NCI-H2227 treated with DMSO at 0.1 percent for 48 hours (cell line): ENCODE measurements around the gene MIA3.
"Not testable (repeated sequence)": the region's sequence is repeated elsewhere in the genome, so short reads cannot be mapped to it uniquely, and the experiment has no call there.

Experiments
- DNase-seq: peaks from one replicate; lab custom pipeline; 2025; lab: John Stamatoyannopoulos, UW

MIA3 gene, protein sequence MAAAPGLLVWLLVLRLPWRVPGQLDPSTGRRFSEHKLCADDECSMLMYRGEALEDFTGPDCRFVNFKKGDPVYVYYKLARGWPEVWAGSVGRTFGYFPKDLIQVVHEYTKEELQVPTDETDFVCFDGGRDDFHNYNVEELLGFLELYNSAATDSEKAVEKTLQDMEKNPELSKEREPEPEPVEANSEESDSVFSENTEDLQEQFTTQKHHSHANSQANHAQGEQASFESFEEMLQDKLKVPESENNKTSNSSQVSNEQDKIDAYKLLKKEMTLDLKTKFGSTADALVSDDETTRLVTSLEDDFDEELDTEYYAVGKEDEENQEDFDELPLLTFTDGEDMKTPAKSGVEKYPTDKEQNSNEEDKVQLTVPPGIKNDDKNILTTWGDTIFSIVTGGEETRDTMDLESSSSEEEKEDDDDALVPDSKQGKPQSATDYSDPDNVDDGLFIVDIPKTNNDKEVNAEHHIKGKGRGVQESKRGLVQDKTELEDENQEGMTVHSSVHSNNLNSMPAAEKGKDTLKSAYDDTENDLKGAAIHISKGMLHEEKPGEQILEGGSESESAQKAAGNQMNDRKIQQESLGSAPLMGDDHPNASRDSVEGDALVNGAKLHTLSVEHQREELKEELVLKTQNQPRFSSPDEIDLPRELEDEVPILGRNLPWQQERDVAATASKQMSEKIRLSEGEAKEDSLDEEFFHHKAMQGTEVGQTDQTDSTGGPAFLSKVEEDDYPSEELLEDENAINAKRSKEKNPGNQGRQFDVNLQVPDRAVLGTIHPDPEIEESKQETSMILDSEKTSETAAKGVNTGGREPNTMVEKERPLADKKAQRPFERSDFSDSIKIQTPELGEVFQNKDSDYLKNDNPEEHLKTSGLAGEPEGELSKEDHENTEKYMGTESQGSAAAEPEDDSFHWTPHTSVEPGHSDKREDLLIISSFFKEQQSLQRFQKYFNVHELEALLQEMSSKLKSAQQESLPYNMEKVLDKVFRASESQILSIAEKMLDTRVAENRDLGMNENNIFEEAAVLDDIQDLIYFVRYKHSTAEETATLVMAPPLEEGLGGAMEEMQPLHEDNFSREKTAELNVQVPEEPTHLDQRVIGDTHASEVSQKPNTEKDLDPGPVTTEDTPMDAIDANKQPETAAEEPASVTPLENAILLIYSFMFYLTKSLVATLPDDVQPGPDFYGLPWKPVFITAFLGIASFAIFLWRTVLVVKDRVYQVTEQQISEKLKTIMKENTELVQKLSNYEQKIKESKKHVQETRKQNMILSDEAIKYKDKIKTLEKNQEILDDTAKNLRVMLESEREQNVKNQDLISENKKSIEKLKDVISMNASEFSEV (N-terminal part only)

DNA sequence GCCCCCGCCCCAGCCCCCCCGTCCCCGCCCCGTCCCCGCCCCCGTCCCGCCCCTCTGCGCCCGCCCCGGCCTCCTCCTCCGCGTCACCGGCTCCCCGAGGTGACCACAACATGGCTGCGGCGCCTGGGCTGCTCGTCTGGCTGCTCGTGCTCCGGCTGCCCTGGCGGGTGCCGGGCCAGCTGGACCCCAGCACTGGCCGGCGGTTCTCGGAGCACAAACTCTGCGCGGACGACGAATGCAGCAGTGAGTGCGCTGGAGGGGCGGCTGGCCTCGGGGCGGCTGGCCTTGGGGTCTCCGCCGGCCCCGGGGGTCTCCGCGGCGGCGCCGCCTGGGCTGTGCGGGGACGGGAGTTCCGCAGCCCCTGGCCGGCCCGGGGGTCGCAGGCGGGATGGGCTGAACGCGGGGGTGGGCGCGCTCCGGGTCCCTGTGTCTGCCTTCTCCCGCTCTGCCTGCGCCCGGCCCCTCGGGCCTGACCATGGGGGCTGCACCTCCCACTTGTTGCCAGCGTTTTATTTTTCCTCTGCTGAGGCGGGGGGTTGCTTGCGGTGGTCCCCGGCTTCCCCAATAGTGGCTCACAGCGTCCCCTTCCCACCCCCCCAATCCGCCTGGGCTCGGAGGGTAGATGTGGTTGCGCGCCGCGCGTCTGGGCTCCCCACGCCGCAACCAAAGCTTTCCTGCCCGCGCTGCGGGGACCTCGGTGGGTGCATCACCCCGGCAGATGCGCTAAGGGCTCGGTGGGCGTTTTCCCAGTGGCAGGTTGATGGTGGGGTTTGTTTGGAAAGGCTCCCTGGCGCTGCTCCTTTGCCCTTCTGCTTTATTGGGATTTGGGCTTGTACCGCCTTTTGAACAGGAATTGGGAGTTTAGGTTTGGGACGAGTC, at the start of gene MIA3:
Gene MIA3 (plus strand): TSS at position 97 of the 879 bp plus-strand sequence. CDS start 14 bp downstream, at position 111.
- no peak for DNase-seq

DNA sequence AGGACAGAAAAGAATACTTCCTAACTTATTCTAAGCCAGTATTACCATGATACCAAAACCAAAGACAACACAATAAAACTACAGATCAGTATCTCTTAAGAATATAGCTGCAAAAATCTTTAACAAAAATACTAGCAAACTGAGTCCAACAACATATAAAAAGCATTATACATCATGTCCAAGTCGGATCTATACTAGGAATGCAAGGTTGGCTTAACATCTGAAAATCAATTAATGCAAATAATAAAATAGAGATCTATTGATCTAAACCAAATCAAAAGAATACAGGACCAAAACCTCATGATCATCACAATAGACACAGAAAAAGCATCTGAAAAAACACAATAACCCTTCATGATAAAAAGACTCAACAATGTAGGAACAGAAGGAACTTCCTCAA, 47.1 kb upstream of the MIA3 start:
- DNase-seq = no peak

DNA sequence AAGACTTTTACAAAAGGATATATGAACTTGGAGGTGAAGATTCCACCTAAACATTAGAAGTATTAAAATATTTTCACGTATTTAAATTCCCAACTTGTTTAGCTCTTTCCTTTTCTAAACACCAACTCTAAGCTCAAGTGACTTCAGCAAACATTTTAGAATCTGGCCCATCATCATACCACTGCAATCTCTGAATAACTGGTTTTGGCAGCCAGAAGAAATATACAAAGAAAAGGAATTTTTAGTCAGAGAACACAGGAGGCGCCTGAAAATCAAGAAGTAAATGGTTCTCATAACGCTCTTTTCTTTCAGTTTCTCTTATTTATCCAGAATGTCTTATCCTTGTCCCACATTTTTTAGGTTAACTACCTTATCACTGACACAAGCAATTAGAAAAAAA, 38.6 kb upstream of the MIA3 start:
- DNase-seq = no peak

DNA sequence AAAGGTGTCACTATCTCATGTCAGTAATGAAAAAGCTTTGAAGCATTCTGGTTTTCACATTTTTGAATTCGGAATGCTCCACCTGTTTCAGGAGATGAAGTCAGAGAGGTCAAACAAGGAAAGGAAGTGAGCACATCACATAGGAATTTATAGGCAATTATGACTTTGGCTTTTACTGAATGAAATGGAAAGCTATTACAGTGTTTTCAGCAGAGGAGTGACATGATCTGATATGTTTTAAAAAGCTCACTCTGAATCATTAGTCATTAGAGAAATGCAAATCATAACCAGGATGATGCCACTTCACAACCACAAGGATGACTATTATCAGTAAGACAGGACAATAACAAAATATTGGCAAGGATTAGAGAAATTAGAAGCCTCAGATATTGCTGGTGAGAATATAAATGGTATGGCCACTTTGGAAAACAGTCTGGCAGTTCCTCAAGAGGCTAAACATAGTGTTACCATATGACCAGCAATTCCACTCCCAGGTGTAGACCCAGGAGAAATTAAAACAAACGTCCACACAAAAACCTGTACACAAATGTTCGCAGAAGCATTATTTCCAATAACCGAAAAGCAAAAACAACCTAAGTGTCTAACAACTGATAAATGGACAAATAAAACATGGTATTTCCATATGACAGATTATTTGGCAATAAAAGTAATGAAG, 35.7 kb upstream of the MIA3 start:
- DNase-seq = no peak

DNA sequence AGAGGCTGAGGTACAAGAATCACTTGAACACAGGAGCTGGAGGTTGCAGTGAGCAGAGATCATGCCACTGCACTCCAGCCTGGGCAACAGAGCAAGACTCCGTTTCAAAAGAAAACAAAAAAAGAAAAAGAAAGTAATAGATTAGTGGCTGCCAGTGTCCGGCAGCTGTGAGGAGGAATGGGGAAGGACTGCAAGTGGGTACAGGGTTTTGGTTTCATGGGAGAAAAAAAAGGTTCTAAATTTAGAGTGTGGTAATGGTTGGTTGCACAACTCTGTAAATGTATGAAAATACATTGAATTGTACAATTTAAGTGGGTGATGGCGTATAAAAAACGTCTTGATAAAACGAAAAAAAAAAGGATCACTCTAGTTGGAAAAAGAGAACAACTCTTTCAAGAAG, 34.8 kb upstream of the MIA3 start:
- DNase-seq = no peak

DNA sequence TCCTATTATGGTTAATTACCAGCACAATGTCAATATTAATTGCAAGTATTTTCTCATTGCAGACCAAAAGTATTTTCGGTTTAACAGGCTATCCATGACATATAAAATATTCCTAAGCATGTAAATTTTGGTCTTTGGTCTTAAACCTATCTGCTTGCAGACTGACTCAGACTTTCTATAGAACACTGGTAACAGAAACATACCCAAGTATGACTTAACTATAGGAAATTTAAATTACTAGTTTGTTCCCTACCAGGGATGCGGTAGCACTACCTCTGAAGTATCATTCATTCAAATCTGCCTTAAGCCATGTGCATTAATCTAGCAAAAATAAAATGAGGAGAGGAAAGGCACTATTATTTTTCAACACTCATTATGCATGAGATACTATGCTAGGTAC, 31.1 kb upstream of the MIA3 start:
- no peak for DNase-seq

DNA sequence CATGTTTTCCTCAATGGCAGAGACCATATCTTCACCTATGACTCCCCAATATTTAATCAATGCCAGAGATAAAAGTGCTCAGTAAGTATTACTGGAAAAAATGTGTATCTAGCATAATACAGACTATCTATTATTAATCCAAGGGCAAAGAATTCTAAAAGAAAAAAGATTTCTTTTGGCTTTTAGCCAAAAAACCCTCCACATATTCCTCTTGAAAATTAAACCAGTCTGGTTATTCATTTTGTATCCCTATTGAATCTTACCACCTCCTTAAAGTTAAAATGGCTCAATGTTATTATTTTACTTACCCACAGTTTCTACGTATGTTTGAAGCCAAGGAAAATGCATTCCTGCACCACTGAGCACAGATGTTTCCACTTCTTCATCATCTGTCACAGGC, 29.8 kb upstream of the MIA3 start:
- DNase-seq = no peak

DNA sequence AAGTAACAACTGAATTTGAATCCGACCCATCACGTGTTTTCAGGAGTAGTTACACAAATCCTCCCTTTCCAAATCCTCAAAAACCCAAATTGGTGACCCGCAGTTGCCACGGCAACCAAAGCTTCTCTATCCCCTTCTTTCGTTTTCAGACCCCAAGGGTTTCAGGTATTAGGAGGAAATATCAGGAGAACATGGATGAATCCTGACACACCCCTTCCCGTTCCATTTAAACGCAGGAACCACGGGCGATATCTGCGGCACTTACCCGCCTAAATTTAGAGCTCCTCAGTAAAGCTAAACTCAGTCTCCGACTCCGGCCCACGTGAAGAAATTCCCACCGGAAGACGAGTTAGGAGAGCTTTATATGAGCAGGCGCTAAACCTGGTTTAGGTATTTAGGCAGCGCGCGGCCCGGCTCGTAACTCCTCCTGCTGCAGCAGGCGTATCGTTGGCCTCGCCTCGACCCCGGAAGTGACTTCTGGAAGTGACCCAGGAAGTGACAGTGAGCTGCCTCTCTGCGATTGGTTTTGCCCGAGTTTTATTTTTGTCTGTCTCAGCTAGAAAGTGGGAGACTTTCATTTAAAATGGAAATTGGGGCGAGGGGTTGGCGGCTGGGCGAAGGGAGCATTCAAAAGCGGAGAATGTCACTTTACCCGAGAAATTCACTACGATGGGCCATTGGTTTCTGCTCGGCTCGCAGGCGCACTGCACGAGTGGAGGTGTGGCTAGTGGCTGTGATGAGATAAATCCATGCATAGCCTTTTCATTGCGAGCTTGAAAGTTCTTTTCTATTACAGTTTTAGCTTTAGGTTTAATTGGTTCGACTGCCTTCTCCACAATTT, 28.2 kb upstream of the MIA3 start, which contains the start of gene TAF1A:
Gene TAF1A (minus strand): TSS at position 472 of the 841 bp plus-strand sequence.
- peak; percentile 92 for DNase-seq

DNA sequence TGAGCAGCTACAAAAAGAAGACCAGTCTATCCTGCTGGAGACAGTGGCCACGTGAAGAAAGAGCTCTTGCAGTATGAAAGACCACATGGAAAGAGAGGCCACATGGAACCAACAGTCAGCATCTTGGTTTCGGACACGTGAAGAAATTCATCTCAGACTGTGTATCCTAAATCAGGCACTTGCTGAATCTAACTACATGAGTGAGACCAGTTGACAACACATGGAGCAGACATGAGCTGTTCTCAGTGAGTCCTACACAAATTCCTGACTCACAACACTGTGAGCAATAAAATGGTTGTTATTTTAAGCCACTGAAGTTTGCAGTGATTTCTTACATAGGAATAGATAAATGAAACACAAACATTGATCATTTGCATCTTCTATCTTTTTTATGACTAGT, 25.7 kb upstream of the MIA3 start:
- DNase-seq = no peak

DNA sequence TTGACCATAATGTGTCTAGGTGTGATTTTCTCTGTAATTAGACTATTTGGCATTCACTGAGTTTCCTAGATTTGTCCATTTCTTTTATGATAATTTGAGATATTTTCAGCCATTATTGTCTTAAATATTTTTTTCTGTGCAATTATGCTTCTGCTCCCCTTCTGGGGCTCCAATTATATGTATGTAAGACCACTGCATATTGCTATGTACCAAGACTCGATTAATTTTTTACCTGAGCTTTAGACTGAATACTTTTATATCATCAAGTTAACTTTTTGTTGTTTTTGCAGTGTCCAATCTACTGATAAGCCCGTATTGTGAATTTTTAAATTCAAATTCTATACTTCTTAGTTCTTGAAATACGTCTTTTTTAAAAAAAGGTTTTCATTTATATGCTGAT, 23.1 kb upstream of the MIA3 start:
- DNase-seq = no peak

DNA sequence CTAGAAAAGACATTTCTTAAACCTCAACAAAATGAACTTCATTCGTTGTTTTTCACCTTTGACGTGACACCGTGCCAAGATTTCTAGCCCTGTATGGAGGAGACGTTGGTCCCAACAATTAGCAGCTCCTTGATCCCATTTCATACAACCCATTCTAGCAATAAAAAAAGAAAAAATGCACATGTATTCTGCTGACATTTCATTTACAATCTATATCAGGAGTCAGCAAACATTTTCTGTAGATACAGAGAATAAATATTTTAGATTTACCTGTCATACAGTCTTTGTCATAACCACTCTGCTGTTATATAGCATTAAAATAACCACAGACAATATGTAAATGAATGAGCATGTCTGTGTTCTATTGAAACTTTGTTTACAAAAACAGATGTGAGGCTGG, 21.2 kb upstream of the MIA3 start:
- no peak for DNase-seq

DNA sequence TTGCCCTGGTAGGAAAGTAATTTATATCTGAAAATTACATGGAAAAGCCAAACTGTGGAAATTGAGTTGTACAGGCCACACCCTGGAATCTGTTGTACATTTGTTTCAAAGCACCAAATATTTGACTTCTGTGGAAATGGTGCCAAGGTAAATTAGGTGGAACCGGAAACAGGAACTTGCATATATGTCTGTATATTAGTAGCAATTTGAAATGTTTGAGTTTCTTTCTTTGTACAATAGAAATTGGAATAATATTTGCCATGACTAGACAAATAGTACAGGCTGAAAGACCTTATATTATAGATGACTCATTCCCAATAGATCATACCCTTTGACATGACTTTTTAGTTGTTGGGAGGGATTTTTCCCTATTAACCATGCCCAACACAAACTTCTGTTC, 17.6 kb upstream of the MIA3 start:
- no peak for DNase-seq

DNA sequence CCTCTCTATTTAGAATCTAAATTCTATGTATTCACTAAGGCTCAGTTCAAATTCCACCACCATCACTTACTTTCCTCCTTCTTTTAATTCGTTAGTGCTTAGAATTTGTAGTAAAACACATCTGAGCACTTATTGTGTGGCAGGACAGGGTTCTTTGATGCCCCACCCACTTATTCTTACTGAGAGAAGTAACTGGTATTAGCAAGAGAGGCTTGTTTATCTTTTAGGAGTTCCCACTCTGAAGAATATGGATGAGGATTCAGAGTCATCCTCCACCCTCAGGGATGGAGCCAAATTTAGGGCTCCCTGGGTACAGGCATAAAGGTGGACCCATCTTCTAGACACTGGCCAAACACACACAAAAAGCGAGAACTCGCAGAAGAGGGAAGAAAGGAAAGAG, 16.6 kb upstream of the MIA3 start:
- DNase-seq = no peak

DNA sequence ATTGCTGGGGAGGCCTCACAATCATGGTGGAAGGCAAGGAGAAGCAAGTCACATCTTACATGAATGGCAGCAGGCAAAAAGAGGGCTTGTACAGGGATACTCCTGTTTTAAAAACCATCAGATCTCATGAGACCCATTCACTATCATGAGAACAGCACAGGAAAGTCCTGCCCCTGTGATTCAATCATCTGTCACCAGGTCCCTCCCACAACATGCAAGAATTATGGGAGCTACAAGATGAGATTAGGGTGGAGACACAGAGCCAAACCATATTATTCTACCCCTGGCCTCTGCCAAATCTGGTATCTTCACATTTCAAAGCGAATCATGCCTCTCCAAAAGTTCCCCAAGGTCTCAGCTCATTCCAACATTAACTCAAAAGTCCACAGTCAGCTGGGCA, 11.1 kb upstream of the MIA3 start:
- DNase-seq = no peak

DNA sequence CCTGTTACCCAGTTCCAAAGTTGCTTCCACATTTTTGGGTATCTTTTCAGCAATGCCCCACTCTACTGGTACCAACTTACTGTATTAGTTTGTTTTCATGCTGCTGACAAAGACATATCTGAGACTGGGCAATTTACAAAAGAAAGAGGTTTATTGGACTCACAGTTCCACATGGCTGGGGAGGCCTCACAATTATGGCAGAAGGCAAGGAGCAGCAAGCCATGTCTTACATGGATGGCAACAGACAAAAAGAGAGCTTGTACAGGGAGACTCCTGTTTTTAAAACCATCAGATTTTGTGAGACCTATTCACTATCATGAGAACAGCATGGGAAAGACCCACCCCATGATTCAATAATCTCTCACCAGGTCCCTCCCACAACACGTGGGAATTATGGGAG, 8.8 kb upstream of the MIA3 start:
- DNase-seq = not testable (repeated sequence)

DNA sequence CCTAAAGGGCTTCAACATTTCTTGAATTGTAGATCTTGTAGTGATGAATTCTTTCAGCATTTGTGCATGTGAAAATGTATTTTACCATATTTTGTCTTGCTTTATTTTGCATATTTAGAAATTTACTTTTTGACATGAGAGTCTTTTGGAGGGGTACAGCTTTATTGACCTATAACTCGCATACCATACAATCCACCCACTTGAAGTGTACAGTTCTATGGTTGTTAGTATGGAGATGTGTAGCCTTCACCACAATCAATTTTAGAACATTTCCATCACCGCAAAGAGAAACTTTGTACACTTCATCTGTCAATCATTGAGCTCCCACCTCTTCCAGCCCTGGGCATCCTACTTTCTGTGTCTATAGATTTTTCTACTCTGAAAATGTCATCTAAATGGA, 7.2 kb upstream of the MIA3 start:
- DNase-seq = no peak

DNA sequence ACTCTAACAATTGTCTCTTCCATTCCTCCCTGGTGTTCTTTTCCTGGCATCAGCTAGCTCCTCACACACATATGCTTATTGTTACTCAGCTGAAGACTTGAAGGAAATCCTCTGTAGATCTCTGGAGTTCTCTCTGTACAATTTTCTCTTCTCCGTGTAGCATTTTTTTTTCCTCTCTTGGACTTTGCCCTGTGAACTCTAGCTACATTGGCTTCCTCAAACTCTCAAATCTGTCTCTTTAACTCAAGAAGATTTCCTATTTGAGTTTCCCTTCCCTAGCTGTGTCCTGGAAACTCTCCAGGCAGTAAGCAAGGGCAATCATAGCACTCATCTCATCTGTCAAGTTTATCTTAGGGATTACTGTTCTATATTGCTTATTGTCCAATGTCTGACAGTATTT, 4.3 kb upstream of the MIA3 start:
- DNase-seq = no peak

DNA sequence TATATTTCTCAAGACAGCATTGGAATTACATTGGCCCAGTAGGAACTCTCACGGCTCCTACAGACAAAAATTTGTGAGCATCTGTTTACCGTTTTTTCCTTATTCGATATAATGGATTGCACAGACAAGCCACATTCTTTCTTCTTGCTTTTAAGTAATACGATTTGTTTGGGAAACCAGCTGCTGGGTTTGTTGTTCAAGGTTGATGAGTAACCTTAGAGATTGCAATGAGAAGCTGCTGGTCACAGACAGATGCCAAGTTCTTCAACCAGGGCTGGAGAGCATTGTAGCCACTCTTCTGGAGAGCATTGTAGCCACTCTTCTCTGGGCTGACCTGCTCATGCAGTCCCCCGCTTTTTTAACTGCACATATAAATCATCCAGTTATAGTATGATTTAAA, 1.4 kb upstream of the MIA3 start:
- no peak for DNase-seq

DNA sequence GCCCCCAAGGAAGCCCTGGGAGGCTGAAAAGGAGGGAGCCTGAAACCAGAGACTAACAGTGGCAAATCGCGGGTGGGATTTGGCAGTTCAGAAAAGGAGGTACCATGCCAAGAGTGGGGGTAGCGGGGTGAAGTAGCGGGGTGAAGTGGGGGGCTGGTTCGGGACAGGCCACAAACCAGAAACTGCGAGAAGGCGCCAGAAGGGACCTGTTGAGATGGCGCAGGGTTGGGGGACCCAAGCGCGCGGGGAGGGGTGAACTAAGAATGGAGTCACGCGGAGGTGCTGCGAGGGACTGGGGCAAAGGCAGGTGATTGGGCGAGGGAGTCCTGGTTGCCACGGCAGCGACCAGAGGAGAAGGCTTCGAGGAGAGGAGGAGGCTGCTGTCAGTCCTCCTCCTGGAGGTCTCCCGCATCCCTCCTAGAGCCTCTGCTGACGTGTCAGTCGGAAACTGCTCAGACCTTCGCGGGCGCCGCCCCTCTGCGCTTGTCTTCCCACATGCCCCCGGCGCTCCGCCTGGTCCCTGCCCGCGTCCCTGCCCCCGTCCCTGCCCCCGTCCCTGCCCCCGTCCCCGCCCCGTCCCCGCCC, 438 bp upstream of the MIA3 start:
- DNase-seq = peak; percentile 95
